ENCODE results near the gene ABCG4. TPM values are rescaled to one million over a fixed set of nuclear protein-coding genes. Genes with fewer than 3 reads are reported as not detected.

The ABCG4 gene
- total and polyA plus RNA-seq, 2 experiments from 2014 or later: 0.58 to 1.0 TPM

GRCh38 chr11:119125821-119126220 is 23.0 kb upstream of the ABCG4 start (continued):
- TF ChIP-seq ZNF462 (CRISPR knock-in tag; IDR thresholded peaks at IDR 0.05) (no peak), ZNF331 (CRISPR knock-in tag; IDR thresholded peaks at IDR 0.05; ENCODE audit: low read depth) (no peak), ETS1 (IDR thresholded peaks at IDR 0.05) (no peak), CREB1 (CRISPR knock-in tag; IDR thresholded peaks at IDR 0.05; ENCODE audit: low read depth) (no peak), JUNB (IDR thresholded peaks at IDR 0.05; ENCODE audit: unreplicated experiment) (no peak), EZH2phosphoT487 (IDR thresholded peaks at IDR 0.05; ENCODE audit: unreplicated experiment) (no peak), CTCF (conservative IDR thresholded peaks at IDR 0.05; ENCODE audit: low read depth in 2 of 2) (no peak)

Data from GM23338 (cell line).